ENCODE data around the gene AFAP1. TPM values are rescaled to one million over a fixed set of nuclear protein-coding genes. Genes with fewer than 3 reads are reported as not detected.

AFAP1 gene
- total RNA-seq, 2 donors from 2014 or later: 18.2 to 22.5 TPM

- Histone ChIP-seq H3K36me3 (ENCODE audit: control insufficient read depth, insufficient read depth, low read length) (no peaks in the 10 kb centered on the region), H3K9me3 (ENCODE audit: control insufficient read depth, low read length) (no peaks in the 10 kb centered on the region), H3K4me1 (ENCODE audit: control insufficient read depth, insufficient read depth, low read length) (no peaks in the 10 kb centered on the region), H3K27me3 (ENCODE audit: control insufficient read depth, insufficient read depth, low read length, poor library complexity, severe bottlenecking) (no peaks in the 10 kb centered on the region), H3K9ac (ENCODE audit: extremely low read depth, low read length, poor library complexity, severe bottlenecking) (no peak overlapping the region), H3K27ac (ENCODE audit: low read depth, low read length) (no peak overlapping the region), H3K4me3 (ENCODE audit: low read length) (no peak overlapping the region)
- Mint-ChIP-seq H3K4me3 (no peak overlapping the region), H3K4me1 (peaks cover 10% of the 10 kb centered on the region), H3K9me3 (peaks cover 6% of the 10 kb centered on the region), H3K27me3 (ENCODE audit: insufficient read depth) (no peaks in the 10 kb centered on the region), H3K36me3 (ENCODE audit: low read depth) (no peaks in the 10 kb centered on the region), H3K27ac (no peak overlapping the region)
- TF ChIP-seq CTCF (conservative IDR thresholded peaks at IDR 0.05): no peak
- 89 to 92% methylated on average over 10 to 31 of the region's 31 CpGs for WGBS, 2 experiments (ENCODE audit: insufficient coverage in 1 of 2, insufficient read length in 1 of 2)
- DNase-seq: no peak
Measured at GRCh38 chr4:7984286-7984925, 44.7 kb upstream of the AFAP1 start.

GRCh38 chr4:7983296-7983695 lies 43.6 kb upstream of the AFAP1 start:
- H3K4me1 ChIP-seq (ENCODE audit: control insufficient read depth, insufficient read depth, low read length): peaks cover 2% of the 10 kb centered on the region
- Mint-ChIP-seq H3K36me3 (ENCODE audit: low read depth) (no peaks in the 10 kb centered on the region), H3K4me1 (peaks cover 19% of the 10 kb centered on the region), H3K9me3 (peaks cover 6% of the 10 kb centered on the region), H3K4me3 (no peak overlapping the region), H3K27me3 (ENCODE audit: insufficient read depth) (no peaks in the 10 kb centered on the region), H3K27ac (no peak overlapping the region)
- WGBS, 2 experiments (ENCODE audit: insufficient coverage in 1 of 2, insufficient read length in 1 of 2): 92 to 93% methylated on average over 12 to 17 of the region's 17 CpGs
- no peak overlapping the region for H3K9ac ChIP-seq (ENCODE audit: extremely low read depth, low read length, poor library complexity, severe bottlenecking)
- H3K4me3 ChIP-seq (ENCODE audit: low read length): no peak overlapping the region
- no peaks in the 10 kb centered on the region for H3K27me3 ChIP-seq (ENCODE audit: control insufficient read depth, insufficient read depth, low read length, poor library complexity, severe bottlenecking)
- no peak for TF ChIP-seq CTCF (conservative IDR thresholded peaks at IDR 0.05)
- H3K36me3 ChIP-seq (ENCODE audit: control insufficient read depth, insufficient read depth, low read length): no peaks in the 10 kb centered on the region
- no peaks in the 10 kb centered on the region for H3K9me3 ChIP-seq (ENCODE audit: control insufficient read depth, low read length)
- no peak overlapping the region for H3K27ac ChIP-seq (ENCODE audit: low read depth, low read length)
- no peak for DNase-seq

- Mint-ChIP-seq H3K27me3 (ENCODE audit: insufficient read depth) (no peaks in the 10 kb centered on the region), H3K4me1 (peaks cover 23% of the 10 kb centered on the region), H3K9me3 (peaks cover 8% of the 10 kb centered on the region), H3K27ac (no peak overlapping the region), H3K4me3 (no peak overlapping the region), H3K36me3 (ENCODE audit: low read depth) (no peaks in the 10 kb centered on the region)
- no peak for TF ChIP-seq CTCF (conservative IDR thresholded peaks at IDR 0.05)
- H3K9me3 ChIP-seq (ENCODE audit: control insufficient read depth, low read length): no peaks in the 10 kb centered on the region
- no peaks in the 10 kb centered on the region for H3K36me3 ChIP-seq (ENCODE audit: control insufficient read depth, insufficient read depth, low read length)
- no peak overlapping the region for H3K4me3 ChIP-seq (ENCODE audit: low read length)
- H3K9ac ChIP-seq (ENCODE audit: extremely low read depth, low read length, poor library complexity, severe bottlenecking): no peak overlapping the region
- DNase-seq: no peak
- WGBS, 2 experiments (ENCODE audit: insufficient coverage in 1 of 2, insufficient read length in 1 of 2): 92 to 93% methylated on average over 5 to 8 of the region's 8 CpGs
- peaks cover 6% of the 10 kb centered on the region for H3K4me1 ChIP-seq (ENCODE audit: control insufficient read depth, insufficient read depth, low read length)
- H3K27ac ChIP-seq (ENCODE audit: low read depth, low read length): no peak overlapping the region
- no peaks in the 10 kb centered on the region for H3K27me3 ChIP-seq (ENCODE audit: control insufficient read depth, insufficient read depth, low read length, poor library complexity, severe bottlenecking)
Measured at GRCh38 chr4:7981738-7982394, 42.2 kb upstream of the AFAP1 start.
